GM19099 (cell line): ENCODE data around the gene TNKS1BP1.

Experiments
- POLR2A ChIP-seq: IDR thresholded peaks from 3 replicates; pipeline ENCODE4 v1.6.1; 2011; ENCODE audit warnings: low read depth; ENCODE audit not compliant: insufficient read length; ENCODE audit errors: extremely low read depth

The TNKS1BP1 gene

DNA sequence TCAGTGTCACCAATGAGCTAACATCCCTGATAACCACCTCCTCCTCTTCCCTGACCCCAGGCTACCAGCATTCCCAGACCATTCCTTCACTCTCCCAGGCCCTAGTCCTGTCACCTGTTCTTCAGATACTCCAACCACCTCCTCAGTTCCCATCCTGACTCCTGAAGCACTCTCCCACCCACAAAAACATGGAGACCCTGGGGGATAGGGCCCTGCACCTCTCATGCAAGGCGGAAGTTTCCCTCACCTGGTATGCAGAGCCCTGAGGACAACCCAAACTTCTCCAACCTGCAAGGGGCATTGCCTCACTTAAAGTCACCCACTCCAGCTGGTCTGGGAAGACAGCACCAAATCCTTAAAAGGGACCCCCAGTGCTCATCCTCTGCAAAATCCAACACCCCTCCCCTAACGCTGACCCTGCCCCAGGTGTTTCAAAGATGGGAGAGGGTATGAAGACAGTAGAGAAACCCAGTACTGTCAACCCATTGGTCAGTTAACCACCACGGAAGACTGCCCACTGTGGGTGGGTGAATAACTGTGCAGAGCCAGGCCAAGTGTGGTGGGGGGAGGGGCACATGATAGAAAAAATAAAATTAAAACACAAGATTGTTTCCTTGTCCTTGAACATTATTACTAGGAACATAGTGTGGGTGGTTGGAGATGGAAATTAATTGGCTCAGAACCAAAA, 1.4 kb downstream of the TNKS1BP1 start:
- TF ChIP-seq POLR2A: no peak

DNA sequence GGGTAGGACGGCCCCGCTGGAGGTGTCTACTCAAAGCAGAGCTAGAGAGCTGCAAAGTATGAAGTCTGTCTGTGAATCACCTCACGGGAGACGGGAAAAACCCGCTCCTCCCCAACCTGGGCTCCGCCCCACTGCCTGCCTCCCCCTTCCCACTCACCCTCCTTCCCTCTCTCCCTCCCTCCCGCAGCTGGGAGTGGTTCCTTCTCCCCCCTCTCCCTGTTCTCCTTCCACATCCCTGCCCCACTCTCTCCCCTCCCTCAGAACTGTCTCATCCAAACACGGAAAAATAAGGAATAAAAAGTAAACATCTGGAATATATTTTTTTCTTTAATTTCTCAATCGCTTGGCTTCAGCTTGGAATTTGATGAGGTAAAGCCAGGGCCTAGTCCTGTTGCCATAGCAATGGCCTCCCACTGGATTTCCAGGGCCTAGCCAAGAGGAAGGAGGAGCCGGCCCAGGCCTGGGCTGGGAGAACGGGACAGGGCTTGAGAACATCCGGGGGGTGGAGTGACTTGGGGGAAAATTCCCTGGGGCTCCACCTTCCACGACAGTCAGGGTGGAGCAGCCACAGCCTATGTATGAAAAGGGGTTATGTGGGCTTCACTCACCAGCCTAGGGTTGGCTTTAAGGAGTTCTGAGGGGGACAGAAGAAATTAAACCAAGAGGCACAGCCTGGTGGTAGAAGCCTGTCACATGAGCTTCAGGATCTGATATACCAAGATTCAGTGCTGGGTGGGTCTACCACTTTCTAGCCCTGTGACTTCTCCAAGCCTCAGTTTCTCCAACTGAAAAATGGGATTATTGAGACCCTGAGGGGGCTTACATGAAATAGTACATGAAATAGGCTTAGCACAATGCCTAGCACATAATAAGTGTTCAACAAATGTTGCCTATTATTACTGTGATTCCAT, 2.2 kb downstream of the TNKS1BP1 start:
- no peak for TF ChIP-seq POLR2A

DNA sequence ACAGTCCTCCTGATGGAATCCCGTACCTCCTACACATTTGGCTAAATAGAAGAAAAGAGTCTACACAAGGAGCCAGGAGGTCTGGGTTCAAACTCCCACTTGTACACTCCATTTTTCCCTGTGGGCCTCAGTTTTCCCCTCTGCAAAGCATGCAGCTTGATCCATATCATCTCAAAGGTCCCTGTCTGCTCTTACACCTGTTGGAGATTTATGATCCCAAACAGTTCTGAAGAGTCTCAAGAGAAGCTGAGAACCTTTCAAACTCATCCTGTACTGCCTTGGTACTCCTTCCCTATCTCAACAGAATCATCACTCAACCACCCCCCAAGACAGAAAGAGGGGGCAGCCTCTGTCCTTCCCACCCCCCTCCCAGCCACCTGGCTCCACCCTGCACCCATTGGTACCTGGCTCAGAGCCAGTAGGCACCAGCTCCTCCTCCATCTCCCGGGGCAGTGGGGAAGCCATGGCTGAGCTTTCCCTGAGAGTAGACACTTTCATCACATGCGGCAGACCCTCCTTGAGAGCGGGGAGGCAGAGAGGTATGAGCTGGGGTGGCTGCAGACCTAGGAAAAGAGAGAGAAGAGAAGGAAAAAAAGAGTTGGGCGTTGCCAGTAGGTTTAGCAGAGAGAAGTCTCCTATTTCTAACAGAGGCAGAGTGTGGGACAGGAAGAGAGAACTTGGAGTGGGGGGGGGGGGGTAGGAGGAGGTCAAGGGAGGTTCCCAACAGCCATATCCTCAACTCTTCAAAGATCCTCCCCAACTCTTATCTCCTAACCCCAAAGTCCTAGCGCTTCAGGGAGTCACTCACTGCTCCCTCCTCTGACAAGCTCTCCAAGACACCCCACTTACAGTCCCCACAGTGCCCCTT, 3.1 kb downstream of the TNKS1BP1 start:
- TF ChIP-seq POLR2A: no peak

DNA sequence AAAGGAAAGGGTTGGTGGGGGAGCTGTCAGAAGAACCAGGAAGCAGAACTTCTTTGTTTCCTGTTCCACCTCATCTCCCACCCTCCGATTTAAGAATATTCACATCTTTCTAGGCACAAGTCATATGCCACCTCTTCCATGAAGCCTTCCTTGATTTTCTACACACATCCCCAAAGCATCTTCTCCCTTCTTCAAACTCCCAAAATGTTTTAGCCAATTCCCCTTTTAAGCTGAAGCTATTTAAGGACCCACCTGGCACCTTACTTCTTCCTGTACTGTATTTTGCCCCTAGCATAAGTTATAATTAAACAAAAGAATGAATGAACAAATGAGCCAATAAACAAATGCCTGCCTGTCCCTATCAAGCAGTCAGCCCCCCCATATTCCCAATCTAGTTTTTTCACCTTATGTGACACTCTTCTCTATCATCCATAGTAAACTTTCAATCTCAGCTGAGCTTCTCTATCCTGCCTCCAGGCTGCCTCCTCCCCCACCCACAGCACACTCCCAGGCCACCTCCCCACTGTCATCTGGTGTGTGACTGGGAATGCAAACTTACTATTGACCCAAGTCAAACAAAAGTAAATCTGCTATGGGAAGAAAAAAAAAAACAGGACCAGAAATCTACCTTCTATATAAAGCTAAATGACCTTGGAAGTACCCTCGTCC, 3.9 kb downstream of the TNKS1BP1 start:
- TF ChIP-seq POLR2A: no peak

DNA sequence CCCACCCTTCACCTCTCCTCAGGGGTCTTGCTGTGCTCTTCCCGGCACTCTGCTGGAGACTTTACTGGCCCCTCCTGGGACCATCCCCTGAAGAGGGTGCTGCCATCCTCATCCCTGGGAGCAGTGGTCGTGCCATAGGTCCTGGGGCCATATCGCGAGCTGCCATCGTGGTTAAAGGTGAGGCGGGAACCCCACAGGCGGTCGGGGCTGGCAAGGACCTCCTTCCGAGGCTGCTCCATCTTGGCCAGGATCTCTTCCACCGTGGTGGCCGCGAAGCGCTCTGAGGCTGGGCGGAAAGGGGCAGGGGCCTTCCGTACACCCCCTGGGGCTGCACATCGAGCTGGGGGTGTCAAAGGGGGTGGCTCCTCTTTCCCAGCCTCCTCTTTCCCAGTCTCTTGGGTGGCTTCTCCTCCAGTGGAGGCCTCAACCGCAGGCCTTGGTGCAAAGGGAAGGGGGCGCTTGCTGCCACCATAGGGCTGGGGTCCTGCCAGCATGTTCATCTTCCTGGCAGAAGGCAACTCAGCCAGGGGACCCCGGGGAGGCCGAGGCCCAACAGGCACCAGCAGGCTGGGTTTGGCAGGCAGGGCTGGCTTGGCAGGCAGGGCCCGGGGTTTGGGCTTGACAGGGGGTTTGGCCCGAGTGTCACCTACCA, 4.6 kb downstream of the TNKS1BP1 start:
- no peak for TF ChIP-seq POLR2A

DNA sequence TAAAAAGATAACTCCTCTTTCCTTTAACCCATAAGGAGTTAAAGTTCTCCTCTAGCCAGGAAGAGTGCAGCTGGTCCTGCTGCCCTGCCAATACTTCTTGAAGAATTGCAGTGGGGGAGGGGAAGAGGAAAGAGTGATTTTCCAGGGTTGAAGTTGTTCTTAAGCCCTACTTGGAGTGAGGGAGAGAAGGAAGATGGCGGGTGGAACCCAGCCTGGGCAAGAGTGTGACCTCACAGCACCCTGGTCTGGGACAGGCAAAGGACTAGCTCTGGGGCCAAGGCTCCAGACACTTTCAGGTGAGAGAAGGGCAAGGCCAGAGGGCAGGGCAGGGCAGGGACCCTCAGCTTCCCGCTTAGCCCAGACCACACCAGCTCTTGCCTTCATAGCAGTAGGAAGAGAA, 6.6 kb downstream of the TNKS1BP1 start:
- no peak for TF ChIP-seq POLR2A

DNA sequence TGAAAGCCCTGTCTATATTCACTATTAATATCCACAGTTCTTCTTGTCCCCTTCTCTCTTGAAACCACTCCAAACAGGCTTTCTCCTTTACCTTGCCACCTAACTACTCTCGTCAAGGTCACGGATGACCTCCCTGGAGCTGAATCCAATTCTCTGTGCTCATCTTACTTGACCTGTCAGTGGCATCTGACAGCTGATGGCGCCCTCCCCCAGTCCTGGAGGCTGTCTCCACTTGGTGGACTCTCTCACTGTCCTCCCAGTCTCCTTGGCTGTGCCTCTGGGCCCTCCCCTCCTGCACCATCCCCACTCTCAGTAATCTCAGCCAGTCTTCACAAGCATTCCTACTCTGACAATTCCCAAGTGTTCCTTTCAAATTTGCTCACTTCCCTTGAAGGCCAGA, 8.7 kb downstream of the TNKS1BP1 start:
- no peak for TF ChIP-seq POLR2A

DNA sequence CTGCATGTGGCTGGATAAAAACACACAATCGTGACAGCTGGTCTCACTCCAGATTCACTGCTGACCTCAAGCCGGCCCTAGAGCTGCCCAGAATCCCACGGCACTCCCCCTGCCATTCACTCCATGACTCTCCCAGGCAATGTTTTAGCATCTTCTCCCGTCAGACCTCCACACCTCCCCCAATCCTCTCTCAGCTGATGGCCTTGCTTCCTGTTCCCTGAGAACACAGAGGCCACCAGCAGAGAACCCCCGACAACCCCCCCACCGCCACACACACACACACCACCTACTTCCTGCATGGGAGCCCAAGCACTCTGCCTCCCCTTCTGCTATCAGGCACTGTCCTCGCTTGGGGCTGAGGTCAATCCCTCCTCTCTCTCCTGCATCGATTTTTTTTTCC, 9.3 kb downstream of the TNKS1BP1 start:
- TF ChIP-seq POLR2A: no peak

DNA sequence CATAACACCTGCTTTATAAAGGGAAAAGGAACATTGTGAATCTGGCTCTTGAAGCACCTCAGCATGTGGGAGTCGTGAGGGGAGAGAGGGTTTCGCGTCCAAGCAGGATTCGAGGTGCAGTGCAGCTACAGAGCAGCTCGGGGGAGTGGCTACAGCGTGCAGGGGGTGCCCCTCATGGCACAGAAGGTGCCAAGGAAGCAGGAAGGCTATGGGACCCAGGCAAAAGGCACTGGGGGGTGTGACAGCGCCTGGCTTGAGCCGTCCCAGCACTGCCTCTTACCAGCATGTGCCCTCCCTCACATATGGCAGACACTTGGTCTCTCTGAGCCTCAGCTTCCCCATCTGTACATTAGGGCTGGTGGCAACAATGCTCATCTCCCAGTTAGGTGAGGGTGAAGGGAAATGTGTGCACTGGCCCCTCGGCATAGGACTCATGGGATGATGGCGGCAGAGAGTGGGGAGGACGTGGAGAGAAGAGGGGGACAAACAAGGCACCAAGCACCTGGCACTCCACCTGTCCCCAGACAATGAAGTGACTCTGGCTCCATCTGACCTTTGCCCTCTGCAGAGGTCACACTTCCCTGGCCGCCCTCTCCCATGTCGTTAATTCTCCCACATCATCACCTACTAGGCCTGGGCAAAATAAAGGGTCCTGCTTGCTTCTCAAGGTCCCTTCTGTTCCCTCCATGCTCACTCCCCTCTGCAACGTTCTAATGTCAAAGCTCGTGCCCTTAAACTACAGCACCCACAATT, 10.4 kb downstream of the TNKS1BP1 start:
- no peak for TF ChIP-seq POLR2A

DNA sequence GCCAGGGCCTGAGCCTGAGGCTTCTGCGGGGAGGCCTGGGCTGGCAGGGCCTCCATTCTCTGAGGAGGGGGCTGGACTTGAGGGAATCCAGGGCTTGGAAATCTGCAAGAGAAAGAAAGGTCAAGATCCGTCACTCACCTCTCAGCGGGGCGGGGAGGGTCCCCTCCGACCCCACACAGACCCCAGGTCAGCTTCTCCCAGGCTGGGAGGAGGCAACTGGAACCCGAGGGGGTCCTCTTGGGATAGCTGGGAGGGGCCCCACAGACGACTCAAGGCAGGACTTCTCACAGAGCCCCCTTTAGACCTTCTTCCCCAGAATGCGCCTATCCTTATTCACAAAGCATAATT, 11.0 kb downstream of the TNKS1BP1 start:
- TF ChIP-seq POLR2A: no peak

DNA sequence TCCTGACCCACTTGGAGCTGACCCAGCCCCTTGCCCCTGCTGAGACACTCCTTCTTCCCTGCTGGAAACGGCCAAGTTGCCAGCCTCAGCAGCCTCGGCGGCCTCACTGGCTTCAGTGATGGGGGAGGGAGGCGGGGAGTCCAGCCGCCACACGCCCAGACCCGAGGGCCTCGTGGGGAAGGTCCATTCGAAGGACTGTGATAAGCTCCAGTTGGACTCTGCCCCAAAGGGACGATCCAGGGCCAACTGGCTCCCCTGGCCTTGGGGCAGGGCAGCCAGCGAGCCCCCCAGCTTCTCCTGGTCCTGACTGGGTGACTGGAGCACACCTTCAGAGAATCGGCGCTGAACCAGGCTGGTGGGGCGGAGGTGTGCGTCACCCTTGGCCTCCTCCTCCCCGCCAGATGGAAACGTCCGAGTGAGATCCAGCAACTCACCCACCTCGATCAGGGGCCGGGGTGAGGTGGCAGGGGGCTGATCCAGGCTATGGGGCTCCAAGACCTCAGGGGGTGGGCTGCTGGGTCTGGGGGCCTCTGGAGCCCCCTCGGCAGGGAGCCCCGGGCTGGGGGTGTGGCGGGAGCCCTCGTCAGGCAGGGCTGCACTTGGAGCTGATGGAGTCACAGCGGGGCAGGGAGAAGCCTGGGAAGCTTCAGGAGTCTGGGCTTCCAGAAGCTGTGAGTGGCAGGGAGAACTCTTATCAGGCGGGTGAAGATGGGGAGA, 11.5 kb downstream of the TNKS1BP1 start:
- TF ChIP-seq POLR2A: no peak

DNA sequence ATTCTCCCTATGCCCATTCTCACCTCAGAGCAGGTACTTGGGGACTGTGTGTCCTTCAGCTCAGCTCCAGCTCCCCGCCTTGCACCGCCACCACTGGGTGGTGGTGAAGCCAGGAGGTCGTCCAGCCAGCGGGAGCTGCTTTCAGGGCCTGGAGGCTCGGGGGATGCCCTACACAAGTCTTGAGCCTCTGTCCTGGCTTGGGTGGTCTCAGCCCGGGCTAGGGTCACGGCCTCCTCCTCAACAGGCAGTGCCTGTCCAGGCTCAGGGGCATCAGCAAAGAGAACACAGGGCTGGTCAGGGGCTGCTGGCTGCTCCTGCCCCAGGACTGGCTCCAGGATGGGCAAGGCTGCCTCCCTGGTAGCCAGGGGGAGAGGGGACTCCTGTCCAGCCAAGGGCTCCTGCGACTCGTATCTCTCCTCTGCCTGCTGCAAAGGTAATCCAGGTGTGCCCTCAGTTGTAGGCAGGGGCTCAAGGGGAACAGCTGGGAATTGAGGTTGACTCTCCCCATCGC, 12.2 kb downstream of the TNKS1BP1 start:
- TF ChIP-seq POLR2A: no peak
